ENCODE measurements around the gene BAHCC1.

The BAHCC1 gene

GRCh38 chr17:81378941-81379511, 16.2 kb upstream of the BAHCC1 start:
- Histone ChIP-seq H3K36me3 (replicated peaks; ENCODE audit: low read depth, low read length) (no peaks in the 10 kb centered on the region), H2AFZ (ENCODE audit: low read depth, low read length) (no peak overlapping the region), H3K27ac (ENCODE audit: low read length) (no peak overlapping the region), H3K4me3 (ENCODE audit: low read length) (no peak overlapping the region), H4K20me1 (ENCODE audit: insufficient read depth, low read length) (no peaks in the 10 kb centered on the region), H3K79me2 (ENCODE audit: low read length) (no peaks in the 10 kb centered on the region), H3K4me2 (ENCODE audit: low read length) (no peak overlapping the region), H3K4me1 (ENCODE audit: low read length) (no peaks in the 10 kb centered on the region), H3K27me3 (ENCODE audit: low read depth, low read length) (no peaks in the 10 kb centered on the region), H3K9ac (ENCODE audit: low read length) (no peak overlapping the region), H3K9me3 (ENCODE audit: insufficient read depth, low read length) (no peaks in the 10 kb centered on the region)
- no peak for TF ChIP-seq CTCF (IDR thresholded peaks at IDR 0.05; ENCODE audit: low read depth, low read length)
- no peak for TF ChIP-seq EZH2phosphoT487 (IDR thresholded peaks at IDR 0.05; ENCODE audit: low read depth)

- Histone ChIP-seq H3K36me3 (replicated peaks; ENCODE audit: low read depth, low read length) (no peaks in the 10 kb centered on the region), H2AFZ (ENCODE audit: low read depth, low read length) (no peak overlapping the region), H3K4me1 (ENCODE audit: low read length) (no peaks in the 10 kb centered on the region), H3K9ac (ENCODE audit: low read length) (no peak overlapping the region), H3K27ac (ENCODE audit: low read length) (no peak overlapping the region), H3K27me3 (ENCODE audit: low read depth, low read length) (no peaks in the 10 kb centered on the region), H3K9me3 (ENCODE audit: insufficient read depth, low read length) (no peaks in the 10 kb centered on the region), H4K20me1 (ENCODE audit: insufficient read depth, low read length) (no peaks in the 10 kb centered on the region), H3K4me2 (ENCODE audit: low read length) (no peak overlapping the region), H3K79me2 (ENCODE audit: low read length) (no peaks in the 10 kb centered on the region), H3K4me3 (ENCODE audit: low read length) (no peak overlapping the region)
- no peak for TF ChIP-seq EZH2phosphoT487 (IDR thresholded peaks at IDR 0.05; ENCODE audit: low read depth)
- TF ChIP-seq CTCF (IDR thresholded peaks at IDR 0.05; ENCODE audit: low read depth, low read length): no peak
Observed at GRCh38 chr17:81379523-81379942, 15.7 kb upstream of the BAHCC1 start.

DNA sequence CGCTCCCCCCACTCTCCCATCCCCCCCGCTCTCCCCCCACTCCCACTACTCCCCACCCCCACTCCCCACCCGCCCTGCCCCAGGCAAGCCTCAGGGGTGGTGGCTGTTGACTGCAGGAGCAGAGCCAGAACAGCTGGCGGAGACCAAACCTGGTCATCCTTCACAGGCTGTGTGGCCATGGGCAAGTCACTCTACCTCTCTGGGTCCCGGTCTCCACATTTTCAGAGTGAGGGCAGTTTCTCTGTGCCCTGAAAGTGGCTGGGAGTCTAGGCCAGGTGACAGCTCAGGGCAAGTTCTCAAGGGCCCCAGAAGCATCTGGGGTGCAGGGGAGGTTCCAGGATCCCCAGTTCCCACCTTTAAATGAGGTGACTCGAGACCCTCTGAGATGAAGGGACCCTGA, 15.1 kb upstream of the BAHCC1 start:
- Histone ChIP-seq H3K9me3 (ENCODE audit: insufficient read depth, low read length) (no peaks in the 10 kb centered on the region), H3K36me3 (replicated peaks; ENCODE audit: low read depth, low read length) (no peaks in the 10 kb centered on the region), H3K79me2 (ENCODE audit: low read length) (no peaks in the 10 kb centered on the region)

More for the DNA sequence above, 15.1 kb upstream of the BAHCC1 start:
- Histone ChIP-seq H2AFZ (ENCODE audit: low read depth, low read length) (no peak overlapping the region), H4K20me1 (ENCODE audit: insufficient read depth, low read length) (no peaks in the 10 kb centered on the region), H3K4me1 (ENCODE audit: low read length) (no peaks in the 10 kb centered on the region), H3K27ac (ENCODE audit: low read length) (no peak overlapping the region), H3K27me3 (ENCODE audit: low read depth, low read length) (no peaks in the 10 kb centered on the region), H3K9ac (ENCODE audit: low read length) (no peak overlapping the region), H3K4me2 (ENCODE audit: low read length) (no peak overlapping the region), H3K4me3 (ENCODE audit: low read length) (no peak overlapping the region)
- TF ChIP-seq CTCF (IDR thresholded peaks at IDR 0.05; ENCODE audit: low read depth, low read length) (no peak), EZH2phosphoT487 (IDR thresholded peaks at IDR 0.05; ENCODE audit: low read depth) (no peak)

All from OCI-LY3 (cell line).